ENCODE data around the gene ITFG1. TPM values are rescaled to one million over a fixed set of nuclear protein-coding genes. Genes with fewer than 3 reads are reported as not detected.
A peak's percentile ranks its signal among the peaks of the same experiment; 100 is the strongest.

Gene ITFG1
- total RNA-seq, result 100 to 1,000 TPM; 121 to 130 TPM
- polyA plus RNA-seq (ENCODE audit: insufficient read depth, low read depth, low replicate concordance), result 94.7 TPM
- long read RNA-seq, donor 1, transcript ITFG1-201 (18 exons, 3,400 nt), result major isoform, 31 of 255 reads
- long read RNA-seq, donor 1, partial matches to known transcripts, result 223 of 255 reads
- long read RNA-seq, donor 1, other reads (novel, unspliced or antisense), result 0 of 255 reads
- long read RNA-seq, donor 2, transcript ITFG1-201 (18 exons, 3,400 nt), result major isoform, 15 of 16 reads
- long read RNA-seq, donor 2, partial matches to known transcripts, result 0 of 16 reads
- long read RNA-seq, donor 2, other reads (novel, unspliced or antisense), result 0 of 16 reads

DNA sequence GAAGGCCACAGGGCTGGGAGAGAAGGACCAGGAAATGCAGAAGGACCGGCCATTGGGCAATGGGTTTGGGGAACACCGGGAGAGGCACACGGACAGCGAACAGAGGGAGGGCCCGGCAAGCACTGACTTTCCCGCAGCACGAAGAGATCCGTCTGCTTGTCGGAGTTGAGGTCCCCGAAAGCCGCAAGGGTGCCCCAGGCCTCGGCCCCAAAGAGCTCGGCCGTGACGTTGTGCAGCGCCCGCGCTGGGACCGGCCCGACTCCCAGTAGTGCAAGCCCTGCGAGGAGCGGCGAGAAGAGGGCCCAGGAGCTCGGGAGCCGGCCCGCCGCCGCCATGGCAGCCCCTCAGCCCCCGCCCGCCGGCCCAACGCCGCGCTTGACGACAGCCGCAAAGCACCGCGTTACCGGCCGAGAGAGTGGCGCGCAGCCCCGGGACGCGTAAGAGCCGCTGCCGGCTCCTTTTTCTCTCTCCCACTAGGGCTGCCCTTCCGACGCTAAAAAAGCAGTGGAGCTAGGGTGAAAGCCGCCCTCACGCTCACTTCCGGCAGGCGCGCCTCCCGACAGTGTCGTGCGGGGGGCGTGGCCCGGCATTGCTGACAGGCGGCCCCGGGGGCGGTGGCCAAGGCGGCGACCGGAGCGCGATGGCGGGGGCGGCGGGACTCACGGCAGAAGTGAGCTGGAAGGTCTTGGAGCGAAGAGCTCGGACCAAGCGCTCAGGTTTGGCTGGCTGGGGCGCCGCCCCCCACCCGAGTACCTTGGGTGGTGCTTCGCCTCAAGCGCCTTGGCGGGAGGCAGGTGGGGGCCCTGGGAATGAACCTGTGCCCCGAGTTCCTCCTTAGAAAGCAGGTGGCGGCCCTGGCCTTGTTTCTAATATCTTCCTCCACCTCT lies at the start of gene ITFG1, which contains the start of gene PHKB:
Gene ITFG1 (minus strand): TSS at position 353 of the 887 bp plus-strand sequence. CDS start 18 bp downstream, at position 335.
Gene PHKB (plus strand): TSS at position 621 of the 887 bp plus-strand sequence. CDS start 20 bp downstream, at position 641.
- intact Hi-C loops (cut with DNase I; ENCODE audit: low total_unique reads), result no loop called here
- TF ChIP-seq, protein P1, sequence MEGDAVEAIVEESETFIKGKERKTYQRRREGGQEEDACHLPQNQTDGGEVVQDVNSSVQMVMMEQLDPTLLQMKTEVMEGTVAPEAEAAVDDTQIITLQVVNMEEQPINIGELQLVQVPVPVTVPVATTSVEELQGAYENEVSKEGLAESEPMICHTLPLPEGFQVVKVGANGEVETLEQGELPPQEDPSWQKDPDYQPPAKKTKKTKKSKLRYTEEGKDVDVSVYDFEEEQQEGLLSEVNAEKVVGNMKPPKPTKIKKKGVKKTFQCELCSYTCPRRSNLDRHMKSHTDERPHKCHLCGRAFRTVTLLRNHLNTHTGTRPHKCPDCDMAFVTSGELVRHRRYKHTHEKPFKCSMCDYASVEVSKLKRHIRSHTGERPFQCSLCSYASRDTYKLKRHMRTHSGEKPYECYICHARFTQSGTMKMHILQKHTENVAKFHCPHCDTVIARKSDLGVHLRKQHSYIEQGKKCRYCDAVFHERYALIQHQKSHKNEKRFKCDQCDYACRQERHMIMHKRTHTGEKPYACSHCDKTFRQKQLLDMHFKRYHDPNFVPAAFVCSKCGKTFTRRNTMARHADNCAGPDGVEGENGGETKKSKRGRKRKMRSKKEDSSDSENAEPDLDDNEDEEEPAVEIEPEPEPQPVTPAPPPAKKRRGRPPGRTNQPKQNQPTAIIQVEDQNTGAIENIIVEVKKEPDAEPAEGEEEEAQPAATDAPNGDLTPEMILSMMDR (IDR thresholded peaks at IDR 0.05), result peak in 1 of 3 experiments; percentile 9
- no peak for TF ChIP-seq POLR2A (IDR thresholded peaks at IDR 0.05)
- Histone ChIP-seq H3K4me1 (peaks cover 38% of the 10 kb centered on the region), H3K36me3 (ENCODE audit: low read depth, missing control alignments) (no peaks in the 10 kb centered on the region), H3K9me3 (no peaks in the 10 kb centered on the region), H3K27ac (peak within 1 kb of the TSS; percentile 96 to 98), H3K4me3 (peak within 1 kb of the TSS; percentile 83 to 98), H3K27me3 (no peaks in the 10 kb centered on the region)
- DNase-seq, result peak; percentile 93
- 0 to 1% methylated on average over 25 to 77 of the region's 82 CpGs for WGBS, 2 donors

DNA sequence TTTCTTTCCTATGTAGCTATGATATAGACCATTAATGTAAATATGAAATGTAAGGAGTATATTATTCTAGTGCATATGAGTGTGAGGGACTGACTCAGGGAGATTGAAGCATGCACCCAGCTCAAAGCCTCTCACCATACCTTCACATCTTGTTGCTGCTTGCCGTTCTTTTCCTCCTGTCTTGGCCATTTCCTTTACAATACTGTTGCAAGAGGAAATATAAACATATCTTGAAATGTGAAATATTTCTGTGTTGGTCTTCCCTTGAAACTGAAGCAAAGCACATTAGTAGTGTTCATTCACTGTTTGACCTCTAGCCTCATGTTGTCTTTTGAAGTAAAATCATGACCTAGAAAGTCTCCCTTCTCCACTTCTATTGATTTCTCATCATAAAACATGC lies 46.8 kb upstream of the ITFG1 start:
- no peak for DNase-seq
- Histone ChIP-seq H3K4me1 (no peaks in the 10 kb centered on the region), H3K4me3 (no peak overlapping the region), H3K9me3 (no peaks in the 10 kb centered on the region), H3K27ac (no peak overlapping the region), H3K27me3 (no peaks in the 10 kb centered on the region), H3K36me3 (ENCODE audit: low read depth, missing control alignments) (no peaks in the 10 kb centered on the region)
- TF ChIP-seq POLR2A (IDR thresholded peaks at IDR 0.05), result no peak
- TF ChIP-seq, protein P1 (IDR thresholded peaks at IDR 0.05), result no peak
- 60 to 66% methylated on average over 1 of the region's 1 CpG for WGBS, 2 donors
- intact Hi-C loops (cut with DNase I; ENCODE audit: low total_unique reads), result no loop called here

DNA sequence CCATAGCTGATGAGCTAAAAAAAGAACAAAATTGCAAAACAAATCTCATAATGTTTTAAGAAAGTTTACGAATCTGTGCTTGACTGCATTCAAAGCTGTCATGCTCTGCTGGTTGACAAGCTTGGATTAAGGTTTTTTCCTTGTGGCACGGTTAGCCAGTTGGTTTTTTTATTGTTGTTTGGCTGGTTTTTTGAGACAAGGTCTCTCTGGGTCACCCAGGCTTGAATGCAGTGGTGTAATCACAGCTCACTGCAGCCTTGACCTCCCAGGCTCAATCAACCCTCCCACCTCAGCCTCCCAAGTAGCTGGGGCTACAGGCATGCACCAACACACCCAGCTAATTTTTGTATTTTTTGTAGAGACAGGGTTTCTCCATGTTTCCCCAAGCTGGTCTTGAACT lies 45.9 kb upstream of the ITFG1 start:
- H3K36me3 ChIP-seq (ENCODE audit: low read depth, missing control alignments), result no peaks in the 10 kb centered on the region
- intact Hi-C loops (cut with DNase I; ENCODE audit: low total_unique reads), result no loop called here
- WGBS, 2 donors, result 61 to 82% methylated on average over 2 of the region's 2 CpGs

GRCh38 chr16:47504599-47504998 lies 43.7 kb upstream of the ITFG1 start:
- Histone ChIP-seq H3K27me3 (no peaks in the 10 kb centered on the region), H3K27ac (no peak overlapping the region), H3K9me3 (no peaks in the 10 kb centered on the region), H3K4me1 (no peaks in the 10 kb centered on the region), H3K36me3 (ENCODE audit: low read depth, missing control alignments) (no peaks in the 10 kb centered on the region), H3K4me3 (no peak overlapping the region)
- intact Hi-C loops (cut with DNase I; ENCODE audit: low total_unique reads), result no loop called here
- DNase-seq, result no peak
- WGBS, 2 donors, result 93 to 99% methylated on average over 7 of the region's 7 CpGs
- TF ChIP-seq, protein P1 (IDR thresholded peaks at IDR 0.05), result no peak
- TF ChIP-seq POLR2A (IDR thresholded peaks at IDR 0.05), result no peak

More for the DNA sequence above, 45.9 kb upstream of the ITFG1 start:
- H3K27ac ChIP-seq, result no peak overlapping the region
- no peak overlapping the region for H3K4me3 ChIP-seq
- no peak for DNase-seq
- no peak for TF ChIP-seq POLR2A (IDR thresholded peaks at IDR 0.05)
- TF ChIP-seq, protein P1 (IDR thresholded peaks at IDR 0.05), result no peak
- H3K4me1 ChIP-seq, result no peaks in the 10 kb centered on the region
- H3K9me3 ChIP-seq, result no peaks in the 10 kb centered on the region
- no peaks in the 10 kb centered on the region for H3K27me3 ChIP-seq

Measured in testis (tissue), 5 donors.